Activated CD4-positive, alpha-beta T cell treated with anti-CD3 and anti-CD28 coated beads for 24 hours (primary cell): ENCODE results near the gene SCNN1B.
"Not testable (repeated sequence)": the region's sequence is repeated elsewhere in the genome, so short reads cannot be mapped to it uniquely, and the experiment has no call there.

Experiments used
- DNase-seq, 2 donors: peaks; one replicate each; pipeline ENCODE4 v3.0.0-alpha.2; 2020; ENCODE audit warnings: low read depth in 2 of 2

Gene SCNN1B

GRCh38 chr16:23380501-23380951, 78.4 kb downstream of the SCNN1B start:
- no peak for DNase-seq

GRCh38 chr16:23381702-23382101, 79.6 kb downstream of the SCNN1B start:
- not testable (repeated sequence) for DNase-seq

- no peak for DNase-seq
These were observed 80.2 kb downstream of the SCNN1B start for GRCh38 chr16:23382279-23382678.

GRCh38 chr16:23383881-23384280, 81.8 kb downstream of the SCNN1B start:
- DNase-seq = no peak

GRCh38 chr16:23384878-23385277, 82.8 kb downstream of the SCNN1B start:
- no peak for DNase-seq

- no peak for DNase-seq
These were observed 83.3 kb downstream of the SCNN1B start for GRCh38 chr16:23385441-23385840.

- no peak for DNase-seq
These were observed 85.6 kb downstream of the SCNN1B start for GRCh38 chr16:23387666-23388065.

GRCh38 chr16:23388786-23389185, 86.7 kb downstream of the SCNN1B start:
- DNase-seq = no peak

GRCh38 chr16:23389201-23389600, 87.1 kb downstream of the SCNN1B start:
- DNase-seq = no peak

- not testable (repeated sequence) for DNase-seq
These were observed 87.8 kb downstream of the SCNN1B start for GRCh38 chr16:23389936-23390335.

- DNase-seq = no peak
These were observed 89.5 kb downstream of the SCNN1B start for GRCh38 chr16:23391381-23392222.

- DNase-seq = no peak
These were observed 90.1 kb downstream of the SCNN1B start for GRCh38 chr16:23392223-23392600.

- DNase-seq = no peak
These were observed 92.2 kb downstream of the SCNN1B start for GRCh38 chr16:23394141-23394831.

GRCh38 chr16:23395732-23396131, 93.6 kb downstream of the SCNN1B start:
- no peak for DNase-seq

- DNase-seq = no peak
These were observed 95.4 kb downstream of the SCNN1B start for GRCh38 chr16:23397464-23397863.

GRCh38 chr16:23398987-23399805, 97.1 kb downstream of the SCNN1B start:
- no peak for DNase-seq

- not testable (repeated sequence) for DNase-seq
These were observed 98.3 kb downstream of the SCNN1B start for GRCh38 chr16:23400447-23400846.

GRCh38 chr16:23401139-23401538, 99.0 kb downstream of the SCNN1B start:
- no peak for DNase-seq

- DNase-seq = no peak
These were observed 100.0 kb downstream of the SCNN1B start for GRCh38 chr16:23402100-23402499.

GRCh38 chr16:23403547-23403946, 101.4 kb downstream of the SCNN1B start:
- DNase-seq = no peak

- DNase-seq = no peak
These were observed 103.9 kb downstream of the SCNN1B start for GRCh38 chr16:23406024-23406423.

GRCh38 chr16:23406546-23407240, 104.6 kb downstream of the SCNN1B start:
- no peak for DNase-seq
